GM18519 (cell line): Measurements from ENCODE around the gene PDE1C.

Experiments
- ATAC-seq: cut with Tn5 transposase; IDR thresholded peaks from one replicate; pipeline ENCODE4 v1.9.1; 2021; ENCODE audit warnings: mild to moderate bottlenecking, moderate library complexity; ENCODE audit not compliant: unreplicated experiment, low FRiP score

PDE1C gene

GRCh38 chr7:32047801-32048200 is 22.4 kb downstream of the PDE1C start:
- ATAC-seq: no peak

DNA sequence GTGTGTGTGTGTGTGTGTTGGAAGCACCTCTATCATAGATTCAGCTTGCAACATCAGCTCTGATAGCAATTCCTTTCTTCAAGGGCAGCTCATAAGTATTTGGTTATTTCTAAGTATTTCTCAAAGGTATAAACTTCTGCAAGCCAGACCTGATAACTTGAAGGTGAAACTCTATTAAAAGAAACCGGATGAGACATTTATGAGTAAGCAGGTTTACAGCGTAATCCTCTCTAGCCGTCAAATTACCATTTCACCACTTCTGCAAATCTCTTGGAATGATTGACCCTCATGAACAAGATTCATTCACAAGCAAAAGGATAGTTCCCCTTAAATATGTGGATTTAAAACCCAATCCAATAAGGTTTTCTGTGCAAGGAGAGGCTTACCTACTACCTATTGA is 23.1 kb downstream of the PDE1C start:
- no peak for ATAC-seq

DNA sequence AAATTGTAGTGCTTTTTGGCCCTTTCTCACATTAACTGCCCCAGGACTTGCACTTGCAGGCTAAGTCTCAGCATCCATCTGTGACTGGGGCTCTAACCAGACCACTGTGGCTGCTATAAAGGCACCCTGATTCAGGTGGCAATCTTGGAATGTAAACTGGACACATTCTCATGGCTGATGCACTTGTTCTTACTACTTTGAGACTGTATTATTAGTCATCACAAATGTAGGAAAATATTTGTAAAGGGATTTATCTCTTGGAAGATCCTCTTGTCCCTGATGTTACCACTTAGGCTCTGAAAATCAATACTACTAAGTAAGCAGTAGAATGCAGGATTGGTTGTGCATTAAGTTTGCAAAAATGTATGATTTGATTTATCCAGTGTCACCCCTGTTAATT is 25.0 kb downstream of the PDE1C start:
- no peak for ATAC-seq

DNA sequence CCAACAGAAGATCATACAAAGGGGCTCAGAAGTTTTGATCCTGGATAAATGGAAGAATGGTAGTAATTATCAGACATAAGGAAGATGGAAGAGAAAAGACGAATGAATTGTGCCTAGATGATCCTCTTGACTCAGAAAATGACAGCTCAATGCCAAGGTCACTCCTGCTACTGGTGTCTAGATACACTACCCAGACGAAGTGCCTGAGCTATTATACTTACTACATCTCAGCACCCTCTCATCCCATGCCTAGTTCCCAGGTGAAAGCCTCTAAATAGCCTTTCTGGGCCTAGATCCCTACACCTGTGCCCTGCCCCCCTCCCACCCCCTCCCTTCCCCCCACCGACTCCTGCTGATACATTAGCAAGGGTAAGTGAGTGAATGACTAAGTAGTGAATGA is 25.5 kb downstream of the PDE1C start:
- no peak for ATAC-seq

- peak; percentile 70 for ATAC-seq
Observed at GRCh38 chr7:32043688-32044087, 26.5 kb downstream of the PDE1C start.

GRCh38 chr7:32042900-32043299 is 27.3 kb downstream of the PDE1C start:
- no peak for ATAC-seq

- no peak for ATAC-seq
Observed at GRCh38 chr7:32039000-32039756, 31.0 kb downstream of the PDE1C start.

DNA sequence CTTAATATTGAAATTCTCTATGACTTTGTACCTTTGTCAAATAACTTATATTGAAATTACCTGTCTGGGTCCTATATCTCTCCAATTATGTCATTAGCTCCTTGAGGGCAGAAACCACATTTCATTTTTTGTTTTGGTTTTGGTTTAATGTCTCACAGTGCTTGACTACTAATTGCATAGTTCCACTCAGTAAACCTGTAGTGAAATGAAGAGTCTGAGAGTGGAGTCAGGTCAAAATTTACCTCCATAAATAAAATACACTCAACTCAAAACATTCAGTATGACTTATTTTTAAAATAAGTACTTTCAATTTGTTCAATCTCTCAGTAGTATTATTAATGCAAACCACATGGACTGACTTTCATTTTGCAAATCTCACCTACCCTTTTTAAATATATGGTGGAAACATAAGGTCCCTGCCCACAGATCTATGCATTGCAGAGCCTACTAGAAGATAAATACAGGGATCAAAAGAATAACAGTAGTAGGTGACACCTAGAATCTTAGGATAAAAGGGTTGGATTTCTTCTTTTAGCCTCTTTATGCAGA is 32.5 kb downstream of the PDE1C start:
- ATAC-seq: peak; percentile 91

GRCh38 chr7:32036557-32036956 is 33.6 kb downstream of the PDE1C start:
- peak; percentile 57 for ATAC-seq

DNA sequence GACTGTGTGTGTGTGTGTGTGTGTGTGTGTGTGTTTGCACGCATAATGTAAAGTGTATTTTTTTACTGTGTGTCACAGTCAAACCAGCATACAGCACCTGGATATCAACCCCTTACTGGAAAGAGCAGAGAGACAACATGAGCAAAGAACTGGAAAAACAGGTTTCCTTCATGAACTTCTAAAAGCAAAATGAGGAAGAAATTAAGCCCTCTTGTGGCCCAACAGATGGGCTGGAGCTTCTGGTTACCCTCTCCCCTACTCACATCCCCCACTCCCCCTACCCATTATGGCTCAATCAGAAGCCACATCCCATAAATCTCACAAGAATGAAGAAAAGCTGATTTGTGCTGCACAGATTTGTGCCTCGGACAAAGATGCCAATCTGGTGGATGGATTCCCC is 36.2 kb downstream of the PDE1C start:
- ATAC-seq: no peak

- ATAC-seq: no peak
Observed at GRCh38 chr7:32033006-32033405, 37.2 kb downstream of the PDE1C start.

GRCh38 chr7:32032211-32032610 is 38.0 kb downstream of the PDE1C start:
- no peak for ATAC-seq

- no peak for ATAC-seq
Observed at GRCh38 chr7:32030904-32031692, 39.1 kb downstream of the PDE1C start.

- ATAC-seq: no peak
Observed at GRCh38 chr7:32026083-32026425, 44.2 kb downstream of the PDE1C start.

DNA sequence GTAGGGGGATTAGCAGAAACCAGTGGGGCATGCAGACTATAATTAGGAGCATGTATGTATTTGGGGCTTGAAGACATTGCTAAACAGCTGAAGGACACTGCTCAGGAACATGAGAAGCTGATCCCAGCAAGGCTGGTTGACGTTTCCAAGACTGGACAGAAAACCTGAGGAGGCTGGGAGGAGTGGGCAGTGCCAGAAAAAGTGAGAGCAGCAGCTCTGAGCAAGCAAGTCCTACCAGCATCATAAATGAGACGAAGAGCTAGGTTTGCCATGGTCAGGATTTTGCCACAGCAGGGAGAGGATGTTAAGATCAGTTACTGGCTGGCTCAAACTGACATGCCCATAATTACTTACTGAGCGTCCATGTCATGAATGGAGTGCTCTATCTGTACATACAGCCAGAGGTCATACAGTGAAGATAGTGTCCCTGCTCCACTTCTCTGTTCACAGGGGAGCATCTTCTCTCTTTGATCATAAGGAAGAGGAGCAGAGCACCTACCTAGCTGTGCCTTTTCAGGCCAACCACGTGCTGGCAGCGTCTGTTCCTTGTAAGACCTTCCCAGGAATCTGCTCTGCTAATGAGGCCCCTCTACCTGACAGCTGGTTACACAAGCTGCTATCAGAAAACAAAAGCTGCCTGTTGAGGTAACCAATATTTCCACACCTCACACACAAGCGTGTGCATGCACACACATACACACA is 44.7 kb downstream of the PDE1C start:
- ATAC-seq: no peak

DNA sequence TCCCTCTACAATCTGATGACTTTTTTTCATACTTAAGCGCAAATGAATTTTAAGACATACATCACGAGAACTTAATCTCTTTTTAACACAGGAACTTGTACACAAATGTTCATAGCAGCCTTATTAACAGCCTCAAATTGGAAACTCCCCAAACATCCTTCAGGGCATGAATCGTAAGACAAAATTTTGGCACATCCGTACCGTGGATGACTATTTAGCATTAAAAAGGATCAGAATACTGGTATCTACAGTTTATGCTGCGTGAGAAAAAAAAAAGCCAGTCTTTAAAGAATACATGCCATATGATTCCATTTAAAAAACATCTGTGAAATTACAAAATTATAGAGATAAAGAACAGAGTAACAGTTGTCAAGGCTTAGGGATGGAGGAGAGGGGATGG is 46.8 kb downstream of the PDE1C start:
- ATAC-seq: no peak

DNA sequence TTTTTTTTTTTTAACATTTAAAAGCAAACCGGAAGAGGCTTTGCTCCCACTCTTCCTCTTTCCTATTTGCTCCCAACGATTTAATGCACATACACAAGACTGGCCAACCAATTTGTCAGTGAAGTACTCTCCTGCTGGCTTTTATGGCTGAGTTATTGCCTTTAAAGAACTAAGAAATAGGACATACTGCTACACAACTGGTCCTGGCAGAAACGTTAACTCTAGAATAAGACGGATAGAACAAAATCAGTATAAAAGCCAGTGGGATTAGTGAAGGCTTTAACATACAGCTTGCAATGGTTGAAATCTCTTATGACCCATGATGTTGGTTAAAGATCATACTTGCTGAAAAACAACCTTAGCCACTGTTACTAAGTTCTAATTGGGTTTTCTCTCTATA is 47.2 kb downstream of the PDE1C start:
- no peak for ATAC-seq

GRCh38 chr7:32020551-32021159 is 49.6 kb downstream of the PDE1C start:
- ATAC-seq: no peak

DNA sequence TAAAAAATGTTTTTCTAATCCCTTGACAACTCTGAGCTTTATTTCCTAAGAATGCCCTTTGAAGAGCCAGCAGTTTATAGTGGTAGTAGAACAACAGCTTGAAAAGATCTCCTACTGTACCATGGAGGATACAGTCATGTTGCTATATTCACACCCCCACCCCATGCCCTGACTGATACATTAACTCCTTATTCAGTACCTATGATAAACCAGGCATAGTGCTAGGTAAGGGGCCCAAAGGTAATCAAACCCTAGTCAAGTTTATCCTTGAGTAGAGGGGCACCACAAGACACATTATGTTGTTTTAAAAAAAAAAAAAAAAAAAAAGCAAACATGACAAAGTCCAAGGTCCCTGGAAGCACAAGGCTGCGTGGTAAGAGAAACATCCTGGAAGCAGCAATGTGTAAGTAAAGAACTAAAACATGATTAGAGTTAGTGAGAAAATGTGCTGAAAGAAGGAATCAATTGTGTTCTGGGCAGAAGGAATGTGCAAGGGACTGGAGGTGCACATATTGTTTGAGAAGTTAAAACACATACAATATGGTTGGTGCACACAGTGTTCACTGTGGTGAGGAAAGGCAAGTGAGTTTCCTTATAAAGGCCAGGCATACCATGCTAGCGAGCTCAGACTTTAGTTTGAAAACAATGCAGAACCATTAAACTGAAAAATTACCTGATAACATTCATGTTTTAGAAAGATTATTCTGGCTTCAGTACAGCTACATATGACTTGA is 51.2 kb downstream of the PDE1C start:
- ATAC-seq: no peak

GRCh38 chr7:32015133-32015532 is 55.1 kb downstream of the PDE1C start:
- ATAC-seq: no peak
